NCI-H82 treated with DMSO at 0.1 percent for 48 hours (cell line): Measurements from ENCODE around the gene DIAPH2.
"Not testable (repeated sequence)": the region's sequence is repeated elsewhere in the genome, so short reads cannot be mapped to it uniquely, and the experiment has no call there.

ENCODE experiments used
- DNase-seq: peaks from one replicate; lab custom pipeline; 2025; ENCODE audit not compliant: unreplicated experiment; lab: John Stamatoyannopoulos, UW

DIAPH2 gene

DNA sequence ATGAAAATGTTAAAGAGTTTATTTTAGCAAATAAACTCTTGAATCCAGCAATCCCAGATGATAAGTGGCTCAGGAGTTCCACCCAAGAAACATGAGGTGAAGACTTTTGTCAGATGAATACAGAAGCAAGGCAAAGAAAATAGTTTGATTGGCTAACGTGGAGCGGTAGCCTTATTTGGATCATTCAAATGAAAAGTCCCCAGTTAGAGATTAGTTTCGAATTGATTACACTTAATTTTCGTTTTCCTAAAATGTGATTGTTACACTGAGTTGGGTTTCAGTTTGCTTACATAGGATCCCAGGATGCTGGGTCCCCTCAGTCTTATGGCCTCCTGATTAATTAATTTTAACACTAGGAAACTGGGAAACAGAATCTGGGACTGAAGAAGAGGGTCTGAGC, 122.7 kb downstream of the DIAPH2 start:
- DNase-seq, result no peak

DNA sequence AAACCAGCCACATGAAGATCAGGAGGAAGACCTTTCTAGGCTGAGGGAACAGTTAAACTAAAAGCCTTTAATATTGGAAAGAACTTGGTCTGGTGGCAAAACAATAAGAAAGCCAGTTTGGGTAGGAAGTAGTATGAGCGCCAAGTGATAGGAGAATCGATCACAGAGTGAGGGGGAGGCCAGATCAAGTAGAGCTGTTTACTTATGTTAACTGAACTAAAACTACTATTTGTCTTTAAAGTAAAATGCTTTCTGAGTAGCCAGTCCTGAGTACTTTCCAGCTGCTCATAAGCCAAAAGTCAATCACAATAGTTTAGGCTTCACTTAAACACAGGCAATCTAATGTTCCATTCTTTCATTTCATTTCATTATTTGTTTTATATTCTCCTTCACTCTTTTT, 136.3 kb downstream of the DIAPH2 start:
- no peak for DNase-seq

GRCh38 chrX:96824166-96824565, 139.5 kb downstream of the DIAPH2 start:
- DNase-seq, result no peak

DNA sequence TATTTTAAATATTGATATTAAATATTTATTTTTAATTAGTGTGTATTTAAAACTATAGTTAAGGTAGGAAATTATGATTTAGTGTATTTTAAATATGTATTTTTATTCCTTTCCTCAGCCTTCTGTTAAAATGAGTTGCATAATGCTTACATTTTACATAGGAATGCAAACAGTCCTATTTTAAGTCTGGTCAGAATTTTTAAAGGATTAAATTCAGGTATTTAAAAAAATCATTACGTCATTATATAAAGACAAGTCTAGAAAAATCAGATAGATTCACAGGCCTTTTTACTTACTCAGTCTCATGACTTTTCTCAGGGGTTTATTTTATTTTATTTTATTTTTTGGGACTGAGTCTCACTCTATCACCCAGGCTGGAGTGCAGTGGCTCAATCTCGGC, 148.7 kb downstream of the DIAPH2 start:
- DNase-seq, result no peak

GRCh38 chrX:96834137-96834536, 149.5 kb downstream of the DIAPH2 start:
- DNase-seq, result no peak

DNA sequence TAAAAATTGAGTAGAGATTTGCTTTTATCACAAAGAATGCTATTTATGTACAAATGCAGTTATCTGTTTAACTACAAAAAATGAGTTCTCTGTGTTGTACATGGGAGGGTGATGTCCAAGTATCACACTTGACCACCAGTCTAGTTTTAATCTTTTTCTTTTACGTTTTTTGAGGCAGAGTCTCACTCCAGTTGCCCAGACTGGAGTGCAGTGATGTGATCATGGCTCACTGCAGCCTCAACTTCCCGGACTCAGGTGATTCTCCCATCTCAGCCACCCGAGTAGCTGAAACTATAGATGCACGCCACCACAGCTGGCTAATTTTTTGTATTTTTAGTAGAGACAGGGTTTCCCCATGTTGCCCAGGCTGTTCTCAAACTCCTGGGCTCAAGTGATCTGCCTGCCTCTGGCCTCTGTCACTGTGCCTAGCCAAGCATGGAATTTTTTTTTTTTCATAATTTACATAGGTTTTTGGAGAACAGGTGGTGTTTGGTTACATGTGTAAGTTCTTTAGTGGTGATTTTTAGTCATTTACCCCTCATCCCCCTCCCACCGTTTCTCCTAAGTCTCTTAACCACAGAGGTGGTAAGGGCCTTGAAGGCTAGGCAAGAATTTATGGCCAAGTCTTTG, 151.1 kb downstream of the DIAPH2 start:
- no peak for DNase-seq

DNA sequence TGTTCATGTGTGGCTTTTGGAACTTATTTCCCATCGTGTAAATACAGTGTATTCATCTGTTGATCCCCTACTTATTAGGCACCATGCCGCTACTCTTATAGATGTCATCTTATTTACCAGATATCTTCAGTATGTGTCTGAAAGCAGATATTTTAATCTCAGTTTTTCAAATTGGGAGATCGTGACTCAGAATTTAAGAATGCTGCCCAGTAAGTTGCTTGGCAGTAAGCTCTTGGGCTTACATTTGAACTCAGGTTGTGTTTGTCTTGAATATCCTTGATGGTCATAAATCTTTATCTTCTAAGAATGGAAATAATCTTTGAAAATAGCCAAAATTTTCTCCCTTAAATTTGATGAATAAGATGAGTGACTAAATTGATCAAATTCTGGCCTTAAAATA, 153.2 kb downstream of the DIAPH2 start:
- no peak for DNase-seq

- DNase-seq, result no peak
Observed at GRCh38 chrX:96838537-96838936, 153.9 kb downstream of the DIAPH2 start.

- DNase-seq, result no peak
Observed at GRCh38 chrX:96841325-96841724, 156.7 kb downstream of the DIAPH2 start.

DNA sequence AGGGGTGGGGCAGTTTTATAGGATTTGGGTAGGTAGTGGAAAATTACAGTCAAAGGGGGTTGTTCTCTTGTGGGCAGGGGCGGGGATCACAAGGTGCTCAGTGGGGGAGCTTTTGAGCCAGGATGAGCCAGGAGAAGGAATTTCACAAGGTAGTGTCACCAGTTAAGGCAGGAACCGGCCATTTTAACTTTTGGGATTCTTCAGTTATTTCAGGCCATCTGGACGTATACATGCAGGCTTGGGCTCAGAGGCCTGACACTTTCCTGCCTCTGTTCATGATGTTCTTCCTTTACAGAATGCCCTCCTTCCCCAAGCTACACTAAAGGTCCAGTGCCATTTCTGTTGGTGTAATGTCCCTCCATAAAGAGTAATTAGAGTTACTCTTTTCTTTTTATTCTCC, 157.2 kb downstream of the DIAPH2 start:
- not testable (repeated sequence) for DNase-seq

- no peak for DNase-seq
Observed at GRCh38 chrX:96843566-96843965, 158.9 kb downstream of the DIAPH2 start.

GRCh38 chrX:96846841-96847240, 162.2 kb downstream of the DIAPH2 start:
- no peak for DNase-seq

GRCh38 chrX:96859422-96859821, 174.8 kb downstream of the DIAPH2 start:
- not testable (repeated sequence) for DNase-seq

DNA sequence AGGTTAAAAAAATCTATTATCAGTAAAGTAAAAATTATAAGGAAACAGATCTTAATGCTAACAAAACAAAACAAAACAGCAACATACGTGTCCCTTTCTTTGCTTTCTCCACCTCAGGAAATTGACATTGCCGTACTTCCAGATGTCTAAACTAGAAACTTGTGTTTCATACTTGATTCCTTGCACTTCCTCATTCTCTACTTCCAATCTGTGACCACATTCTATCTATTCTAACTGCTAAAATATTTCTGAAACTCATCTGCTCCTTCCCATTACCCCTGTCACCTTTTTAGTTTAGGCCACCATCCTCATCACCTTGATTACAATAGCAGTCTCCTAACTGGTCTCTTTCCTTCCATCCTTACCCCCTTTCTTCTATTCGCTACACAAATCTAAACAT, 176.6 kb downstream of the DIAPH2 start:
- no peak for DNase-seq

- peak; percentile 9 for DNase-seq
Observed at GRCh38 chrX:96861661-96862060, 177.0 kb downstream of the DIAPH2 start.

DNA sequence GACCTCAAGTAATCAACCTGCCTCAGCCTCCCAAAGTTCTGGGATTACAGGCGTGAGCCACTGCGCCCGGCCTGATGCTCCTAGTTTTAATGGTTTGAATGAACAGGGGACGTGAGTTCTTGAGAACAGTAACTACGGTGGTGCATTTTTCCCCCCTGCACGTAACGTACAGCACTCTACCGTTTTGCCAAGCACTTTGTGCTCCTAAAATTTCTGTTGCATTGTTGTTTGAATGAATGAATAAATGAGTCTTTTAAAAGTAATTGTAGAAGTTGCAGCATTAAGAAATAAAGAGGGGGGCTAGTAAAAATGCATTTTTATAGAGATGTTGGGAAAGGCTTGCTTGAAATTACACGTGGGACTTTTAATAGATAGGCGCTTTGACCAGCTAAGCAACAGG, 199.0 kb downstream of the DIAPH2 start, which contains the start of gene RPA4:
Gene RPA4, plus strand, starts transcription at position 301 of the 400 bp plus-strand sequence. CDS start 403 bp downstream, outside the sequence.
- DNase-seq, result no peak

DNA sequence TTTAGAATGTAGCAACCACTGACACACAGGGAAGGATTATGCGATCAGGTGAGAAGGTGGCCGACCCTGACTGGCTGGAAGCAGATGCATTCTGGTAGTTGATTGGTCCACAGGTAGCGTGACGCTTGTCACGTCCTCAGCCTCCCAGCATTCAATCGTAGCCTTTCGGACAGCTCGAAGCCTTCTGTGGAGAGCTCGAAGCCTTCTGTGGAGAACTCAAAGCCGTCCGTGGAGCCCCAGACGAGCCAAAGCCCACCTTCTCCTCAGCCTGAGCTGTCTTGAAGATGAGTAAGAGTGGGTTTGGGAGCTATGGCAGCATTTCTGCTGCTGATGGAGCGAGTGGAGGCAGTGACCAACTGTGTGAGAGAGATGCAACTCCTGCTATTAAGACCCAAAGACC, 199.4 kb downstream of the DIAPH2 start:
- no peak for DNase-seq

- DNase-seq, result no peak
Observed at GRCh38 chrX:96889726-96890125, 205.1 kb downstream of the DIAPH2 start.

- DNase-seq, result no peak
Observed at GRCh38 chrX:96906741-96907140, 222.1 kb downstream of the DIAPH2 start.

DNA sequence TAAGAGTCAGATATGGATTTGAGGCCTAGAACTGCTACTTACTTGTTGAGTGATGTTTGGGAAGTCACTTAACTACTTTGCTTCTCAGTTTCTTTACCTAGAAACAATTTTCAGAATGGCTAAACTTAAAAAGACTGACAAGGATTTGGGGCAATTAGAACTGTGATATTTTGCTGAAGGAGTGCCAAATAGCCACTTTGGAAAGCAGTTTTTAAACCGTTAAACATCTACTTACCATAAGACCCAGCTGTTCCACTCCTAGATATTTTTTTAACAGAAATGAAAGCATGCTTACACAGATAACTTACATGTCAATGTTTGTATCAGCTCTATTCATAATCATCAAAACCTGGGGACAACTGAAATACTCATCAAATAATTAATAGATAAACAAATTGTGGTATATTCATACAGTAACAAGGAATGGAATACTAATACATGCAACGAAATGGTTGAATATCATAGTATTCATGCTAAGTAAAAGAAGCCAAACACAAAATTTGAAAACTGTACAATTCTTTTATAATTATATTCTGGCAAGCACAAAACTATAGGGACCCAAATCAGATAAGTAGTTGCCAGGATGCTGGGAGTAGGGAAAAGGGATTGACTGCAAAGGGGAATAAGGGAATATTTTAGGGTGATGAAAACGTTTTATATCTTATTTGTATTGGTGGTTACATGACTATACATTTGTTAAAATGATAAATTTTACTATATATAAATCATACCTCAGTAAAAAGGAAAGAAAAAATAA, 223.1 kb downstream of the DIAPH2 start:
- no peak for DNase-seq

GRCh38 chrX:96909291-96909690, 224.6 kb downstream of the DIAPH2 start:
- no peak for DNase-seq

DNA sequence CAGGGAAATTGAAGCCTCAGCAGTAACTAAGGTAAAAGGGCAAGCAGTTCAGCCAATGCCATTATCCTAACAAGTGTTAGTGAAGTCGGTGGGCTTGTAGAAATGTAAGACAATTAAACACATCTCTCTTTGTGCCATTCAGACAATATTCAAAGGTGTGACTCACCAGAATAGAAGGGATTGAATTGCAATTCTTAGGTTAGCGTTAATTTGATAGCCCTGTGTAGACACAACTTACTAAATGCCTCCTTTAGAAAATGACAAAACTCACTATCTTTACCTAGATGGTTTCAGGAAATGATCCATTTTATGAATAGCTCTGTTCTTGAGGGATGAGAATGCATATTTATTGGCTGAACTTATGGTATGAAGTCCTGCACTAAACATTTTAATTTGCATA, 234.2 kb downstream of the DIAPH2 start:
- DNase-seq, result no peak

GRCh38 chrX:96919672-96920071, 235.0 kb downstream of the DIAPH2 start:
- DNase-seq, result no peak
